Fibroblast of skin of back (primary cell): Measurements from ENCODE around the gene THBS2.
"Not testable (repeated sequence)": the region's sequence is repeated elsewhere in the genome, so short reads cannot be mapped to it uniquely, and the experiment has no call there.

Source experiments
- DNase-seq: peaks from one replicate; pipeline ENCODE4 v3.0.0-alpha.2; 2013

THBS2 gene

GRCh38 chr6:169179831-169180230 lies 73.8 kb downstream of the THBS2 start:
- not testable (repeated sequence) for DNase-seq

- peak; percentile 63 for DNase-seq
Observed at GRCh38 chr6:169177516-169178166, 76.0 kb downstream of the THBS2 start.

- no peak for DNase-seq
Observed at GRCh38 chr6:169176361-169176991, 77.2 kb downstream of the THBS2 start.

GRCh38 chr6:169175360-169175887 lies 78.2 kb downstream of the THBS2 start:
- DNase-seq = no peak

- no peak for DNase-seq
Observed at GRCh38 chr6:169174516-169175359, 78.9 kb downstream of the THBS2 start.

- DNase-seq = no peak
Observed at GRCh38 chr6:169173532-169174268, 79.9 kb downstream of the THBS2 start.

GRCh38 chr6:169172946-169173345 lies 80.7 kb downstream of the THBS2 start:
- DNase-seq = no peak

- DNase-seq = peak; percentile 61
Observed at GRCh38 chr6:169172456-169172855, 81.2 kb downstream of the THBS2 start.

GRCh38 chr6:169171951-169172350 lies 81.7 kb downstream of the THBS2 start:
- peak; percentile 39 for DNase-seq

GRCh38 chr6:169171016-169171415 lies 82.6 kb downstream of the THBS2 start:
- no peak for DNase-seq

GRCh38 chr6:169170583-169170955 lies 83.1 kb downstream of the THBS2 start:
- DNase-seq = no peak

GRCh38 chr6:169169941-169170582 lies 83.6 kb downstream of the THBS2 start:
- DNase-seq = no peak

- DNase-seq = no peak
Observed at GRCh38 chr6:169169375-169169774, 84.3 kb downstream of the THBS2 start.

GRCh38 chr6:169168706-169169105 lies 84.9 kb downstream of the THBS2 start:
- DNase-seq = no peak

- DNase-seq = no peak
Observed at GRCh38 chr6:169168302-169168630, 85.4 kb downstream of the THBS2 start.

GRCh38 chr6:169167581-169168301 lies 85.9 kb downstream of the THBS2 start:
- DNase-seq = peak; percentile 92

GRCh38 chr6:169166896-169167580 lies 86.6 kb downstream of the THBS2 start:
- no peak for DNase-seq
